H1 (cell line): ENCODE data around the gene PLEK. TPM values are rescaled to one million over a fixed set of nuclear protein-coding genes. Genes with fewer than 3 reads are reported as not detected.

Experiments used
- CTCF ChIA-PET: fragments of 300-600 bp; sonication (Branson Sonifier 250); formaldehyde crosslinking; loops from one replicate; lab custom pipeline; 2021; ENCODE audit not compliant: partially characterized antibody; lab: Charles Lee
- POLR2A ChIA-PET: fragments of 300-600 bp; sonication (Branson Sonifier 250); formaldehyde crosslinking; loops from one replicate; lab custom pipeline; 2021; ENCODE audit warnings: inconsistent platforms; ENCODE audit not compliant: partially characterized antibody; lab: Charles Lee
- DNase-seq, 2 experiments: peaks; one replicate each; pipeline versions ENCODE4 v3.0.0 to v3.0.0-alpha.2; 2010 to 2022; ENCODE audit warnings: low spot score in 2 of 2, low read depth in 1 of 2, mixed read lengths in 1 of 2
- FAIRE-seq: peaks from 2 replicates; lab custom pipeline; 2011; peaks lifted over from hg19 to GRCh38; lab: Jason Lieb, UNC
- H2AFZ ChIP-seq: 2 replicates; pipeline ENCODE4 v1.8.1; 2012; ENCODE audit warnings: low read length, inconsistent platforms
- H2AK5ac ChIP-seq: 2 replicates; pipeline ENCODE4 v1.6.1; 2013; ENCODE audit warnings: low read depth, low read length
- H2BK120ac ChIP-seq: replicated peaks from 2 replicates; pipeline ENCODE3; 2013; ENCODE audit warnings: low read depth, low read length, inconsistent platforms
- H2BK12ac ChIP-seq: 2 replicates; pipeline ENCODE4 v1.6.1; 2013; ENCODE audit warnings: low read depth, low read length
- H2BK15ac ChIP-seq: 2 replicates; pipeline ENCODE4 v1.6.1; 2013; ENCODE audit warnings: low read length
- H2BK20ac ChIP-seq: 2 replicates; pipeline ENCODE4 v1.6.1; 2013; ENCODE audit warnings: low read length
- H2BK5ac ChIP-seq: 2 replicates; pipeline ENCODE4 v1.6.1; 2013; ENCODE audit warnings: low read depth, low read length
- H3K14ac ChIP-seq: 2 replicates; pipeline ENCODE4 v1.6.1; 2013; ENCODE audit warnings: inconsistent platforms; ENCODE audit not compliant: insufficient read length
- H3K18ac ChIP-seq: 2 replicates; pipeline ENCODE4 v1.6.1; 2013; ENCODE audit warnings: low read length; ENCODE audit errors: extremely low read depth
- H3K23ac ChIP-seq: 2 replicates; pipeline ENCODE4 v1.6.1; 2013; ENCODE audit warnings: inconsistent platforms; ENCODE audit not compliant: insufficient read length
- H3K23me2 ChIP-seq: 2 replicates; pipeline ENCODE4 v1.6.1; 2013; ENCODE audit warnings: low read depth, low read length
- H3K27ac ChIP-seq: 2 replicates; pipeline ENCODE4 v1.6.1; 2011; ENCODE audit warnings: low read depth, low read length, inconsistent platforms
- H3K27me3 ChIP-seq, 4 experiments: replicated peaks in 1 of 4; 1 replicate in 1 of 4; 2 replicates in 3 of 4; pipeline versions ENCODE4 v1.6.1 to v1.8.1; 2011 to 2013; ENCODE audit warnings: low read length in 3 of 4, mild to moderate bottlenecking in 3 of 4, inconsistent platforms in 2 of 4, mixed read lengths in 2 of 4, moderate library complexity in 1 of 4; ENCODE audit not compliant: control insufficient read depth in 3 of 4, insufficient read depth in 3 of 4; ENCODE audit errors: extremely low read depth in 1 of 4
- H3K36me3 ChIP-seq, 4 experiments: 2 replicates each; pipeline versions ENCODE4 v1.6.1 to v1.8.1; 2011 to 2013; ENCODE audit warnings: mild to moderate bottlenecking in 4 of 4, low read length in 3 of 4, moderate library complexity in 2 of 4, control low read depth in 1 of 4, inconsistent platforms in 1 of 4; ENCODE audit not compliant: insufficient read depth in 4 of 4, control insufficient read depth in 2 of 4
- H3K4ac ChIP-seq: replicated peaks from 2 replicates; pipeline ENCODE3; 2013; ENCODE audit warnings: low read length, low read depth, mixed read lengths, inconsistent platforms; ENCODE audit not compliant: insufficient read length
- H3K4me1 ChIP-seq, 4 experiments: replicated peaks in 1 of 4; 1 replicate in 1 of 4; 2 replicates in 3 of 4; pipeline versions ENCODE4 v1.6.1 to v1.8.1; 2011 to 2013; ENCODE audit warnings: low read length in 3 of 4, inconsistent platforms in 2 of 4, mixed read lengths in 1 of 4; ENCODE audit not compliant: insufficient read depth in 4 of 4, control insufficient read depth in 3 of 4
- H3K4me2 ChIP-seq, 2 experiments: 2 replicates each; pipeline versions ENCODE4 v1.6.1 to v1.8.1; 2011 to 2013; ENCODE audit warnings: low read depth in 2 of 2, low read length in 2 of 2, control low read depth in 1 of 2, inconsistent platforms in 1 of 2, mild to moderate bottlenecking in 1 of 2; ENCODE audit not compliant: insufficient read depth in 1 of 2
- H3K4me3 ChIP-seq, 4 experiments: fragments of 200-600, 300-600 bp in 1 of 4; sonication (generic), shearing (Covaris generic), sonication (Bioruptor Twin) in 1 of 4; 2 replicates each; pipeline versions ENCODE4 v1.5.1 to v1.8.1; 2011 to 2016; ENCODE audit warnings: low read length in 4 of 4, low read depth in 3 of 4, control low read depth in 2 of 4, inconsistent platforms in 2 of 4, mild to moderate bottlenecking in 2 of 4, mixed read lengths in 1 of 4, moderate library complexity in 1 of 4; ENCODE audit not compliant: insufficient read depth in 2 of 4; ENCODE audit errors: extremely low read depth in 1 of 4
- H3K56ac ChIP-seq: replicated peaks from 2 replicates; pipeline ENCODE3; 2013; ENCODE audit warnings: low read depth, mild to moderate bottlenecking, mixed read lengths, low read length, inconsistent platforms; ENCODE audit not compliant: insufficient read length
- H3K79me1 ChIP-seq: 2 replicates; pipeline ENCODE4 v1.6.1; 2013; ENCODE audit warnings: low read depth, low read length, control low read depth
- H3K79me2 ChIP-seq, 2 experiments: 2 replicates each; pipeline versions ENCODE4 v1.6.1 to v1.8.1; 2012 to 2013; ENCODE audit warnings: low read length in 2 of 2, mild to moderate bottlenecking in 2 of 2, inconsistent platforms in 1 of 2; ENCODE audit not compliant: insufficient read depth in 2 of 2, control insufficient read depth in 1 of 2
- H3K9ac ChIP-seq, 4 experiments: replicated peaks in 1 of 4; 1 replicate in 1 of 4; 2 replicates in 3 of 4; pipeline versions ENCODE4 v1.6.1 to v1.8.1; 2011 to 2013; ENCODE audit warnings: low read depth in 3 of 4, low read length in 3 of 4, control low read depth in 2 of 4, mild to moderate bottlenecking in 2 of 4, moderate library complexity in 2 of 4, inconsistent platforms in 1 of 4; ENCODE audit errors: extremely low read depth in 1 of 4
- H3K9me3 ChIP-seq, 2 experiments: 2 replicates each; pipeline versions ENCODE4 v1.6.1 to v1.8.1; 2012 to 2013; ENCODE audit warnings: mild to moderate bottlenecking in 2 of 2, moderate library complexity in 2 of 2, control low read depth in 1 of 2, inconsistent platforms in 1 of 2, low read depth in 1 of 2, low read length in 1 of 2, mixed read lengths in 1 of 2; ENCODE audit not compliant: insufficient read depth in 2 of 2
- H4K20me1 ChIP-seq, 2 experiments: replicated peaks in 1 of 2; 2 replicates each; pipeline versions ENCODE3 to v1.8.1; 2011 to 2013; ENCODE audit warnings: inconsistent platforms in 2 of 2, low read length in 2 of 2, mild to moderate bottlenecking in 1 of 2; ENCODE audit not compliant: insufficient read depth in 2 of 2, control insufficient read depth in 1 of 2
- H4K5ac ChIP-seq: 2 replicates; pipeline ENCODE4 v1.6.1; 2013; ENCODE audit warnings: low read length, low read depth, mixed read lengths, inconsistent platforms; ENCODE audit not compliant: insufficient read length
- H4K8ac ChIP-seq: 2 replicates; pipeline ENCODE4 v1.8.0; 2013; ENCODE audit warnings: mild to moderate bottlenecking, moderate library complexity, low read length, inconsistent platforms; ENCODE audit not compliant: insufficient read depth; ENCODE audit errors: extremely low read depth
- H4K91ac ChIP-seq: replicated peaks from 2 replicates; pipeline ENCODE3; 2013; ENCODE audit warnings: low read length, mixed read lengths, inconsistent platforms; ENCODE audit not compliant: insufficient read length
- ASH2L ChIP-seq: fragments of 200-600, 300-600 bp; sonication (generic); IDR thresholded peaks from one replicate; pipeline ENCODE4 v1.7.1; 2017; ENCODE audit warnings: low read length
- EZH2 ChIP-seq: fragments of 200-600 bp; sonication (generic); IDR thresholded peaks from 2 replicates; pipeline ENCODE4 v1.7.1; 2012; ENCODE audit warnings: low read depth, mild to moderate bottlenecking, moderate library complexity, low read length, inconsistent platforms; ENCODE audit not compliant: severe bottlenecking
- KDM4A ChIP-seq: IDR thresholded peaks from one replicate; pipeline ENCODE4 v1.7.1; 2012; ENCODE audit warnings: low read depth, mild to moderate bottlenecking, moderate library complexity, low read length, inconsistent platforms; ENCODE audit not compliant: severe bottlenecking
- POLR2A ChIP-seq, 2 experiments: IDR thresholded peaks; 1 replicate in 1 of 2; 2 replicates in 1 of 2; pipeline ENCODE4 v1.6.1; 2011; ENCODE audit warnings: low read depth in 2 of 2, low read length in 2 of 2, mild to moderate bottlenecking in 2 of 2; ENCODE audit errors: control extremely low read depth in 1 of 2
- RBBP5 ChIP-seq: IDR thresholded peaks from 2 replicates; pipeline ENCODE4 v1.7.1; 2012; ENCODE audit warnings: low read depth, mild to moderate bottlenecking, inconsistent platforms, low read length, moderate library complexity, borderline replicate concordance
- WGBS, 2 experiments: shearing (Covaris generic) in 1 of 2; methylation state at CpG; one replicate each; pipeline versions ENCODE4 v1.1.6 to v1.1.7; 2013 to 2015; ENCODE audit warnings: low lambda C conversion rate in 2 of 2, mixed read lengths in 2 of 2, inconsistent platforms in 1 of 2, low coverage in 1 of 2, missing lambda C conversion rate in 1 of 2; ENCODE audit not compliant: insufficient replicate concordance in 2 of 2, insufficient coverage in 1 of 2, insufficient read length in 1 of 2; ENCODE audit errors: extremely low coverage in 1 of 2, missing lambda C conversion rate in 1 of 2; 5-methylcytosine and 5-hydroxymethylcytosine counted together
- polyA plus RNA-seq, 7 experiments: library from polyadenylated mRNA; depleted of rRNA in 3 of 7; stranded (reverse) in 5 of 7; unstranded in 2 of 7; fragments of >200 nt in 5 of 7; fragments of 200-250 nt in 2 of 7; gene quantifications; 1 replicate in 5 of 7; 2 replicates in 1 of 7; 4 replicates in 1 of 7; pipeline versions ENCODE4 v1.2.1 to v1.2.3, GENCODE V29; 2011 to 2013; ENCODE audit warnings: missing spikeins in 2 of 7, mixed read lengths in 2 of 7
- total RNA-seq: library from RNA; stranded (reverse); fragmentation: NEBNext Ultra II Directional; extraction: Animal tissue kit (Norgen Biotek cat#: 25700); gene quantifications from 2 replicates; pipeline ENCODE4 v1.2.1, GENCODE V29; 2021

The PLEK gene
- total and polyA plus RNA-seq, 2 of the 8 experiments (the other 6 are each of a cell fraction or from before 2014, with no cell fraction given): not detected

GRCh38 chr2:68319398-68320117 lies 45.5 kb upstream of the PLEK start, which contains the start of gene CNRIP1:
CNRIP1 (minus strand) TSS chr2:68319949; CDS start chr2:68319400, 549 bp downstream.
- no peak within 1 kb of the TSS for H3K27ac ChIP-seq
- peak within 1 kb of the TSS; percentile 91; the same call in 1 of the 2 replicates for H2AFZ ChIP-seq
- H3K4me1 ChIP-seq: peaks cover 0 to 3% (median 0%) of the 10 kb centered on the region in 4 experiments; a peak in 1 of 7 replicates
- no peak within 1 kb of the TSS for H2AK5ac ChIP-seq
- no peaks in the 10 kb centered on the region for H4K20me1 ChIP-seq
- H2BK120ac ChIP-seq: no peak within 1 kb of the TSS
- H3K4ac ChIP-seq: no peak within 1 kb of the TSS
- peaks cover 19% of the 10 kb centered on the region; the same call in 1 of the 2 replicates for H3K23me2 ChIP-seq
- H3K14ac ChIP-seq: no peak within 1 kb of the TSS
- H3K36me3 ChIP-seq: no peaks in the 10 kb centered on the region
- no peak within 1 kb of the TSS for H2BK12ac ChIP-seq
- no peak within 1 kb of the TSS for H4K91ac ChIP-seq
- peak in 1 of 2 experiments; percentile 77 for DNase-seq
- no peak within 1 kb of the TSS for H2BK5ac ChIP-seq
- no peak for FAIRE-seq
- TF ChIP-seq POLR2A (IDR thresholded peaks at IDR 0.05; ENCODE audit: control extremely low read depth in 1 of 2, low read depth in 2 of 2, low read length in 2 of 2): no peak
- TF ChIP-seq EZH2: peak; percentile 24
- TF ChIP-seq RBBP5: peak; percentile 94
- peak; percentile 84 for TF ChIP-seq ASH2L
- TF ChIP-seq KDM4A: peak; percentile 90
- H2BK15ac ChIP-seq: peak within 1 kb of the TSS; percentile 61; the same call in 1 of the 2 replicates
- H3K4me2 ChIP-seq: peak within 1 kb of the TSS; percentile 96 to 99
- H2BK20ac ChIP-seq: no peak within 1 kb of the TSS
- no peak within 1 kb of the TSS; the same call in 1 of the 2 replicates for H4K8ac ChIP-seq
- H3K9me3 ChIP-seq: no peaks in the 10 kb centered on the region
- H3K79me1 ChIP-seq: no peaks in the 10 kb centered on the region
- no peak within 1 kb of the TSS for H4K5ac ChIP-seq
- H3K27me3 ChIP-seq: peaks cover 0 to 32% (median 26%) of the 10 kb centered on the region in 4 experiments; a peak in 6 of 7 replicates
- no peaks in the 10 kb centered on the region for H3K79me2 ChIP-seq
- ChIA-PET POLR2A (interaction anchor here (0.6 to 1.3 kb wide), 3 partner anchors 40 to 1044 kb away, joined by 3 to 4 read pairs (median 3); a partner anchor contains a TSS), CTCF (interaction anchor here (0.6 to 2.5 kb wide), 9 partner anchors 10 to 117 kb away, joined by 3 to 12 read pairs (median 3); no protein-coding TSS in a partner anchor)
- WGBS, 2 experiments: 1% methylated on average over 34 of the region's 64 CpGs; no CpG with 5 or more reads in 1 of the 2 experiments
- H3K18ac ChIP-seq: peak within 1 kb of the TSS; percentile 32
- H3K4me3 ChIP-seq: peak within 1 kb of the TSS; percentile 61 to 77 (median 76)
- H3K23ac ChIP-seq: no peak within 1 kb of the TSS
- H3K9ac ChIP-seq: peak within 1 kb of the TSS in 1 of 4 experiments; percentile 30; a peak in 2 of 7 replicates
- peak within 1 kb of the TSS; percentile 32 for H3K56ac ChIP-seq
